HEK293 (cell line): ENCODE measurements around the gene MRPL21.

Experiments used
- CTCF ChIA-PET: fragments of 350-600 bp; formaldehyde crosslinking; extraction: SDS; loops from one replicate; lab custom pipeline; 2021; ENCODE audit warnings: antibody characterized with exemption; lab: Yijun Ruan, JAX
- POLR2A ChIA-PET: fragments of 300-600 bp; formaldehyde crosslinking; extraction: SDS; loops from one replicate; lab custom pipeline; 2020; ENCODE audit warnings: antibody characterized with exemption, inconsistent platforms; lab: Yijun Ruan, JAX
- H3K27ac ChIP-seq: fragments of 200-500 bp; sonication (Bioruptor generic); 2 replicates; pipeline ENCODE4 v1.5.1; 2014; ENCODE audit warnings: low read depth, low read length, control low read depth, inconsistent platforms; ENCODE audit errors: extremely low read depth
- H3K36me3 ChIP-seq, 2 experiments: fragments of 200-500 bp in 1 of 2; sonication (Bioruptor generic) in 1 of 2; 1 replicate in 1 of 2; 2 replicates in 1 of 2; pipeline ENCODE4 v1.5.1; 2014 to 2017; ENCODE audit warnings: inconsistent platforms in 2 of 2, low read length in 2 of 2; ENCODE audit not compliant: control insufficient read depth in 2 of 2, insufficient read depth in 1 of 2
- H3K4me1 ChIP-seq: fragments of 200-500 bp; sonication (Bioruptor generic); 2 replicates; pipeline ENCODE4 v1.5.1; 2014; ENCODE audit warnings: mild to moderate bottlenecking, low read length, inconsistent platforms; ENCODE audit not compliant: control insufficient read depth, insufficient read depth
- H3K4me3 ChIP-seq: 2 replicates; pipeline ENCODE4 v1.5.1; 2011; ENCODE audit warnings: low read depth, mild to moderate bottlenecking, control low read depth, low read length, moderate library complexity
- H3K9me3 ChIP-seq: fragments of 200-500 bp; sonication (Bioruptor generic); 2 replicates; pipeline ENCODE4 v1.5.1; 2014; ENCODE audit warnings: low read depth, low read length, inconsistent platforms; ENCODE audit not compliant: control insufficient read depth, insufficient read depth
- IKZF3 ChIP-seq: fragments of 450-650 bp; IDR thresholded peaks from 2 replicates; pipeline ENCODE4 v1.5.0; 2018; ENCODE audit warnings: missing biosample characterization, mild to moderate bottlenecking, missing genetic modification characterization, moderate library complexity
- KLF1 ChIP-seq: fragments of 450-650 bp; formaldehyde crosslinking; IDR thresholded peaks from 2 replicates; pipeline ENCODE4 v1.5.1; 2016; ENCODE audit warnings: missing biosample characterization, missing genetic modification characterization
- REPIN1 ChIP-seq: fragments of 450-650 bp; formaldehyde crosslinking; IDR thresholded peaks from 2 replicates; pipeline ENCODE4 v1.5.1; 2017; ENCODE audit warnings: missing biosample characterization, missing genetic modification characterization, low read depth
- ZBTB8A ChIP-seq: fragments of 450-650 bp; formaldehyde crosslinking; IDR thresholded peaks from 2 replicates; pipeline ENCODE4 v1.5.1; 2016; ENCODE audit warnings: missing biosample characterization, missing genetic modification characterization
- ZNF157 ChIP-seq: fragments of 450-650 bp; formaldehyde crosslinking; IDR thresholded peaks from 2 replicates; pipeline ENCODE4 v1.5.1; 2016; ENCODE audit warnings: missing biosample characterization, missing genetic modification characterization
- ZNF202 ChIP-seq: fragments of 450-650 bp; formaldehyde crosslinking; IDR thresholded peaks from 2 replicates; pipeline ENCODE4 v1.5.1; 2016; ENCODE audit warnings: missing biosample characterization, missing genetic modification characterization, borderline replicate concordance
- ZNF211 ChIP-seq: fragments of 450-650 bp; formaldehyde crosslinking; IDR thresholded peaks from 2 replicates; pipeline ENCODE4 v1.5.1; 2016; ENCODE audit warnings: low read depth, missing biosample characterization, missing genetic modification characterization
- ZNF341 ChIP-seq: fragments of 450-650 bp; formaldehyde crosslinking; IDR thresholded peaks from 2 replicates; pipeline ENCODE4; 2016; ENCODE audit warnings: low read depth, missing biosample characterization, missing genetic modification characterization
- ZNF548 ChIP-seq: fragments of 450-650 bp; formaldehyde crosslinking; IDR thresholded peaks from 2 replicates; pipeline ENCODE4 v1.5.1; 2016; ENCODE audit warnings: missing biosample characterization, missing genetic modification characterization
- ZNF664 ChIP-seq: fragments of 450-650 bp; formaldehyde crosslinking; IDR thresholded peaks from 2 replicates; pipeline ENCODE4 v1.5.1; 2016; ENCODE audit warnings: missing biosample characterization, missing genetic modification characterization
- ZNF707 ChIP-seq: fragments of 450-650 bp; formaldehyde crosslinking; IDR thresholded peaks from 2 replicates; pipeline ENCODE4 v1.5.1; 2016; ENCODE audit warnings: missing biosample characterization, missing genetic modification characterization
- TF ChIP-seq, protein P1 (sequence below): fragments of 450-650 bp; formaldehyde crosslinking; IDR thresholded peaks from 2 replicates; pipeline ENCODE4 v1.5.1; 2017; ENCODE audit warnings: missing biosample characterization, missing genetic modification characterization
- TF ChIP-seq, protein P2 (sequence below): fragments of 450-650 bp; formaldehyde crosslinking; IDR thresholded peaks from 2 replicates; pipeline ENCODE4 v1.5.1; 2016; ENCODE audit warnings: missing biosample characterization, missing genetic modification characterization
- TF ChIP-seq, protein P3 (sequence below): fragments of 450-650 bp; IDR thresholded peaks from 2 replicates; pipeline ENCODE4 v1.5.1; 2018; ENCODE audit warnings: missing biosample characterization, missing genetic modification characterization
- TF ChIP-seq, protein P4 (sequence below): fragments of 450-650 bp; IDR thresholded peaks from 2 replicates; pipeline ENCODE4 v1.5.1; 2018; ENCODE audit warnings: missing biosample characterization, mild to moderate bottlenecking, missing genetic modification characterization
- TF ChIP-seq, protein P5 (sequence below): fragments of 450-650 bp; formaldehyde crosslinking; IDR thresholded peaks from 2 replicates; pipeline ENCODE4 v1.5.1; 2017; ENCODE audit warnings: missing biosample characterization, missing genetic modification characterization
- TF ChIP-seq, protein P6 (sequence below): fragments of 450-650 bp; formaldehyde crosslinking; IDR thresholded peaks from 2 replicates; pipeline ENCODE4 v1.5.1; 2016; ENCODE audit warnings: missing biosample characterization, missing genetic modification characterization
- TF ChIP-seq, protein P7 (sequence below): fragments of 450-650 bp; formaldehyde crosslinking; optimal IDR thresholded peaks from 2 replicates; pipeline ENCODE3; 2016; ENCODE audit warnings: missing biosample characterization, mild to moderate bottlenecking, missing genetic modification characterization

Gene MRPL21

DNA sequence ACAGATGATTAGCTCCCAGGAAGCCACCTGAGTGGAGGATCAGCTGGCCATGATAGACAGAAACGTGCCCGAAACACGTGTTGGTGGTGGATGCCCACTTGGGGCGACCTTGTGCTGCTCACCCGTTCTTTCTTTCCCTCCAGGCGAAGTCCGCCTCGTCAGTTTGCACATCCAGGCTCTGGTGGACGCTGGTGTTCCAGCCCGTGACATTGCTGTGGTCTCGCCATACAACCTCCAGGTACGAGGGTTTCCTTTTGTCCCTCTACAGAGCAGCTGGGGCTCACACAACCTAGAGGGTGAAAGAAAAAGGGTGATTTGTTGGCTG lies 30.7 kb upstream of the MRPL21 start (continued):
- TF ChIP-seq, protein P1, sequence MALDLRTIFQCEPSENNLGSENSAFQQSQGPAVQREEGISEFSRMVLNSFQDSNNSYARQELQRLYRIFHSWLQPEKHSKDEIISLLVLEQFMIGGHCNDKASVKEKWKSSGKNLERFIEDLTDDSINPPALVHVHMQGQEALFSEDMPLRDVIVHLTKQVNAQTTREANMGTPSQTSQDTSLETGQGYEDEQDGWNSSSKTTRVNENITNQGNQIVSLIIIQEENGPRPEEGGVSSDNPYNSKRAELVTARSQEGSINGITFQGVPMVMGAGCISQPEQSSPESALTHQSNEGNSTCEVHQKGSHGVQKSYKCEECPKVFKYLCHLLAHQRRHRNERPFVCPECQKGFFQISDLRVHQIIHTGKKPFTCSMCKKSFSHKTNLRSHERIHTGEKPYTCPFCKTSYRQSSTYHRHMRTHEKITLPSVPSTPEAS (tag by site-specific recombination), result no peak
- TF ChIP-seq, protein P2, sequence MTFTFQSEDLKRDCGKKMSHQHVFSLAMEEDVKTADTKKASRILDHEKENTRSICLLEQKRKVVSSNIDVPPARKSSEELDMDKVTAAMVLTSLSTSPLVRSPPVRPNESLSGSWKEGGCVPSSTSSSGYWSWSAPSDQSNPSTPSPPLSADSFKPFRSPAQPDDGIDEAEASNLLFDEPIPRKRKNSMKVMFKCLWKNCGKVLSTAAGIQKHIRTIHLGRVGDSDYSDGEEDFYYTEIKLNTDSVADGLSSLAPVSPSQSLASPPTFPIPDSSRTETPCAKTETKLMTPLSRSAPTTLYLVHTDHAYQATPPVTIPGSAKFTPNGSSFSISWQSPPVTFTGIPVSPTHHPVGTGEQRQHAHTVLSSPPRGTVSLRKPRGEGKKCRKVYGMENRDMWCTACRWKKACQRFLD (tag by site-specific recombination), result no peak
- TF ChIP-seq ZNF664 (no peak), REPIN1 (no peak), ZNF341 (tag by site-specific recombination) (no peak), IKZF3 (no peak), ZNF202 (tag by site-specific recombination) (no peak), ZNF707 (no peak)
- TF ChIP-seq, protein P3, sequence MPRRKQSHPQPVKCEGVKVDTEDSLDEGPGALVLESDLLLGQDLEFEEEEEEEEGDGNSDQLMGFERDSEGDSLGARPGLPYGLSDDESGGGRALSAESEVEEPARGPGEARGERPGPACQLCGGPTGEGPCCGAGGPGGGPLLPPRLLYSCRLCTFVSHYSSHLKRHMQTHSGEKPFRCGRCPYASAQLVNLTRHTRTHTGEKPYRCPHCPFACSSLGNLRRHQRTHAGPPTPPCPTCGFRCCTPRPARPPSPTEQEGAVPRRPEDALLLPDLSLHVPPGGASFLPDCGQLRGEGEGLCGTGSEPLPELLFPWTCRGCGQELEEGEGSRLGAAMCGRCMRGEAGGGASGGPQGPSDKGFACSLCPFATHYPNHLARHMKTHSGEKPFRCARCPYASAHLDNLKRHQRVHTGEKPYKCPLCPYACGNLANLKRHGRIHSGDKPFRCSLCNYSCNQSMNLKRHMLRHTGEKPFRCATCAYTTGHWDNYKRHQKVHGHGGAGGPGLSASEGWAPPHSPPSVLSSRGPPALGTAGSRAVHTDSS, result no peak
- TF ChIP-seq, protein P4, sequence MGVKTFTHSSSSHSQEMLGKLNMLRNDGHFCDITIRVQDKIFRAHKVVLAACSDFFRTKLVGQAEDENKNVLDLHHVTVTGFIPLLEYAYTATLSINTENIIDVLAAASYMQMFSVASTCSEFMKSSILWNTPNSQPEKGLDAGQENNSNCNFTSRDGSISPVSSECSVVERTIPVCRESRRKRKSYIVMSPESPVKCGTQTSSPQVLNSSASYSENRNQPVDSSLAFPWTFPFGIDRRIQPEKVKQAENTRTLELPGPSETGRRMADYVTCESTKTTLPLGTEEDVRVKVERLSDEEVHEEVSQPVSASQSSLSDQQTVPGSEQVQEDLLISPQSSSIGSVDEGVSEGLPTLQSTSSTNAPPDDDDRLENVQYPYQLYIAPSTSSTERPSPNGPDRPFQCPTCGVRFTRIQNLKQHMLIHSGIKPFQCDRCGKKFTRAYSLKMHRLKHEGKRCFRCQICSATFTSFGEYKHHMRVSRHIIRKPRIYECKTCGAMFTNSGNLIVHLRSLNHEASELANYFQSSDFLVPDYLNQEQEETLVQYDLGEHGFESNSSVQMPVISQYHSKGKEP (tag by site-specific recombination), result no peak

- CTCF ChIA-PET, result interaction anchor here (0.6 kb wide), 1 partner anchor 20 kb away, joined by 3 read pairs; no protein-coding TSS in a partner anchor
Observed at GRCh38 chr11:68933605-68934320, 30.1 kb upstream of the MRPL21 start.

More at GRCh38 chr11:68933605-68934320, 30.1 kb upstream of the MRPL21 start:
- Histone ChIP-seq H3K4me3 (no peak overlapping the region), H3K27ac (no peak overlapping the region), H3K36me3 (peaks cover 0 to 99% of the 10 kb centered on the region in 2 experiments; a peak in 1 of 3 replicates), H3K4me1 (no peaks in the 10 kb centered on the region), H3K9me3 (no peaks in the 10 kb centered on the region)
- POLR2A ChIA-PET, result no interaction called here
- TF ChIP-seq ZBTB8A (tag by site-specific recombination) (no peak), ZNF211 (no peak), ZNF157 (tag by site-specific recombination) (no peak), ZNF548 (tag by site-specific recombination) (no peak), IKZF3 (no peak), KLF1 (tag by site-specific recombination) (peak; percentile 84)
- TF ChIP-seq, protein P5, sequence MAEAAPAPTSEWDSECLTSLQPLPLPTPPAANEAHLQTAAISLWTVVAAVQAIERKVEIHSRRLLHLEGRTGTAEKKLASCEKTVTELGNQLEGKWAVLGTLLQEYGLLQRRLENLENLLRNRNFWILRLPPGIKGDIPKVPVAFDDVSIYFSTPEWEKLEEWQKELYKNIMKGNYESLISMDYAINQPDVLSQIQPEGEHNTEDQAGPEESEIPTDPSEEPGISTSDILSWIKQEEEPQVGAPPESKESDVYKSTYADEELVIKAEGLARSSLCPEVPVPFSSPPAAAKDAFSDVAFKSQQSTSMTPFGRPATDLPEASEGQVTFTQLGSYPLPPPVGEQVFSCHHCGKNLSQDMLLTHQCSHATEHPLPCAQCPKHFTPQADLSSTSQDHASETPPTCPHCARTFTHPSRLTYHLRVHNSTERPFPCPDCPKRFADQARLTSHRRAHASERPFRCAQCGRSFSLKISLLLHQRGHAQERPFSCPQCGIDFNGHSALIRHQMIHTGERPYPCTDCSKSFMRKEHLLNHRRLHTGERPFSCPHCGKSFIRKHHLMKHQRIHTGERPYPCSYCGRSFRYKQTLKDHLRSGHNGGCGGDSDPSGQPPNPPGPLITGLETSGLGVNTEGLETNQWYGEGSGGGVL (tag by site-specific recombination), result no peak
- TF ChIP-seq, protein P6, sequence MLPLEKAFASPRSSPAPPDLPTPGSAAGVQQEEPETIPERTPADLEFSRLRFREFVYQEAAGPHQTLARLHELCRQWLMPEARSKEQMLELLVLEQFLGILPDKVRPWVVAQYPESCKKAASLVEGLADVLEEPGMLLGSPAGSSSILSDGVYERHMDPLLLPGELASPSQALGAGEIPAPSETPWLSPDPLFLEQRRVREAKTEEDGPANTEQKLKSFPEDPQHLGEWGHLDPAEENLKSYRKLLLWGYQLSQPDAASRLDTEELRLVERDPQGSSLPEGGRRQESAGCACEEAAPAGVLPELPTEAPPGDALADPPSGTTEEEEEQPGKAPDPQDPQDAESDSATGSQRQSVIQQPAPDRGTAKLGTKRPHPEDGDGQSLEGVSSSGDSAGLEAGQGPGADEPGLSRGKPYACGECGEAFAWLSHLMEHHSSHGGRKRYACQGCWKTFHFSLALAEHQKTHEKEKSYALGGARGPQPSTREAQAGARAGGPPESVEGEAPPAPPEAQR, result no peak
- TF ChIP-seq, protein P7, sequence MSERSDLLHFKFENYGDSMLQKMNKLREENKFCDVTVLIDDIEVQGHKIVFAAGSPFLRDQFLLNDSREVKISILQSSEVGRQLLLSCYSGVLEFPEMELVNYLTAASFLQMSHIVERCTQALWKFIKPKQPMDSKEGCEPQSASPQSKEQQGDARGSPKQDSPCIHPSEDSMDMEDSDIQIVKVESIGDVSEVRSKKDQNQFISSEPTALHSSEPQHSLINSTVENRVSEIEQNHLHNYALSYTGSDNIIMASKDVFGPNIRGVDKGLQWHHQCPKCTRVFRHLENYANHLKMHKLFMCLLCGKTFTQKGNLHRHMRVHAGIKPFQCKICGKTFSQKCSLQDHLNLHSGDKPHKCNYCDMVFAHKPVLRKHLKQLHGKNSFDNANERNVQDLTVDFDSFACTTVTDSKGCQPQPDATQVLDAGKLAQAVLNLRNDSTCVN (tag by site-specific recombination), result no peak
